HG03575 (cell line): ENCODE measurements around the gene SPP1.
"Not testable (repeated sequence)": the region's sequence is repeated elsewhere in the genome, so short reads cannot be mapped to it uniquely, and the experiment has no call there.

ENCODE experiments used
- ATAC-seq: cut with Tn5 transposase; IDR thresholded peaks from one replicate; pipeline ENCODE4 v1.9.1; 2021; ENCODE audit not compliant: unreplicated experiment, insufficient number of reproducible peaks, low FRiP score; ENCODE audit errors: extremely low read depth

The SPP1 gene

GRCh38 chr4:87975466-87975865, at the start of gene SPP1:
TSS of gene SPP1 (plus strand) at chr4:87975714. CDS start at chr4:87976896, 1,182 bp downstream.
- ATAC-seq: no peak

GRCh38 chr4:87926554-87927098, 48.9 kb upstream of the SPP1 start:
- no peak for ATAC-seq

GRCh38 chr4:87930629-87931028, 44.9 kb upstream of the SPP1 start:
- ATAC-seq: no peak

GRCh38 chr4:87931932-87932331, 43.6 kb upstream of the SPP1 start:
- no peak for ATAC-seq

GRCh38 chr4:87932718-87933141, 42.8 kb upstream of the SPP1 start:
- ATAC-seq: no peak

GRCh38 chr4:87933337-87933736, 42.2 kb upstream of the SPP1 start:
- no peak for ATAC-seq

GRCh38 chr4:87934157-87934704, 41.3 kb upstream of the SPP1 start:
- ATAC-seq: no peak

GRCh38 chr4:87934973-87935372, 40.5 kb upstream of the SPP1 start:
- no peak for ATAC-seq

- ATAC-seq: not testable (repeated sequence)
Measured at GRCh38 chr4:87935954-87936353, 39.6 kb upstream of the SPP1 start.

GRCh38 chr4:87937523-87937922, 38.0 kb upstream of the SPP1 start:
- no peak for ATAC-seq

GRCh38 chr4:87938746-87939145, 36.8 kb upstream of the SPP1 start:
- ATAC-seq: no peak

GRCh38 chr4:87939978-87940690, 35.4 kb upstream of the SPP1 start:
- ATAC-seq: no peak

- not testable (repeated sequence) for ATAC-seq
Measured at GRCh38 chr4:87940809-87941208, 34.7 kb upstream of the SPP1 start.

- ATAC-seq: no peak
Measured at GRCh38 chr4:87941537-87942392, 33.7 kb upstream of the SPP1 start.

- no peak for ATAC-seq
Measured at GRCh38 chr4:87943660-87944149, 31.8 kb upstream of the SPP1 start.

- no peak for ATAC-seq
Measured at GRCh38 chr4:87944967-87945366, 30.5 kb upstream of the SPP1 start.

- ATAC-seq: no peak
Measured at GRCh38 chr4:87946766-87947165, 28.7 kb upstream of the SPP1 start.

GRCh38 chr4:87947381-87948160, 27.9 kb upstream of the SPP1 start:
- ATAC-seq: no peak

- no peak for ATAC-seq
Measured at GRCh38 chr4:87949961-87950360, 25.6 kb upstream of the SPP1 start.
